ENCODE results near the gene QKI.

The QKI gene

GRCh38 chr6:163486821-163487220, 72.3 kb downstream of the QKI start:
- Histone ChIP-seq H3K79me2 (ENCODE audit: insufficient read depth, low read length) (no peaks in the 10 kb centered on the region), H3K4me1 (ENCODE audit: insufficient read depth, low read length, poor library complexity, severe bottlenecking) (no peaks in the 10 kb centered on the region), H3K36me3 (ENCODE audit: insufficient read depth, low read length) (no peaks in the 10 kb centered on the region), H2AFZ (ENCODE audit: low read length) (no peak overlapping the region), H3K27me3 (ENCODE audit: insufficient read depth, low read length, poor library complexity, severe bottlenecking) (no peaks in the 10 kb centered on the region), H3K4me3 (ENCODE audit: low read length, poor library complexity, severe bottlenecking) (no peak overlapping the region), H3K9me2 (replicated peaks; ENCODE audit: low read depth, low read length) (no peaks in the 10 kb centered on the region), H3K9me3 (ENCODE audit: insufficient read depth, low read depth, low read length) (no peaks in the 10 kb centered on the region), H4K20me1 (ENCODE audit: insufficient read depth, low read length, poor library complexity, severe bottlenecking) (no peaks in the 10 kb centered on the region), H3K9ac (ENCODE audit: low read depth, low read length, poor library complexity, severe bottlenecking) (no peak overlapping the region), H3K4me2 (ENCODE audit: low read depth, low read length, poor library complexity, severe bottlenecking) (no peak overlapping the region), H3F3A (ENCODE audit: low read depth) (no peaks in the 10 kb centered on the region)
- TF ChIP-seq, protein P1, sequence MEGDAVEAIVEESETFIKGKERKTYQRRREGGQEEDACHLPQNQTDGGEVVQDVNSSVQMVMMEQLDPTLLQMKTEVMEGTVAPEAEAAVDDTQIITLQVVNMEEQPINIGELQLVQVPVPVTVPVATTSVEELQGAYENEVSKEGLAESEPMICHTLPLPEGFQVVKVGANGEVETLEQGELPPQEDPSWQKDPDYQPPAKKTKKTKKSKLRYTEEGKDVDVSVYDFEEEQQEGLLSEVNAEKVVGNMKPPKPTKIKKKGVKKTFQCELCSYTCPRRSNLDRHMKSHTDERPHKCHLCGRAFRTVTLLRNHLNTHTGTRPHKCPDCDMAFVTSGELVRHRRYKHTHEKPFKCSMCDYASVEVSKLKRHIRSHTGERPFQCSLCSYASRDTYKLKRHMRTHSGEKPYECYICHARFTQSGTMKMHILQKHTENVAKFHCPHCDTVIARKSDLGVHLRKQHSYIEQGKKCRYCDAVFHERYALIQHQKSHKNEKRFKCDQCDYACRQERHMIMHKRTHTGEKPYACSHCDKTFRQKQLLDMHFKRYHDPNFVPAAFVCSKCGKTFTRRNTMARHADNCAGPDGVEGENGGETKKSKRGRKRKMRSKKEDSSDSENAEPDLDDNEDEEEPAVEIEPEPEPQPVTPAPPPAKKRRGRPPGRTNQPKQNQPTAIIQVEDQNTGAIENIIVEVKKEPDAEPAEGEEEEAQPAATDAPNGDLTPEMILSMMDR (conservative IDR thresholded peaks at IDR 0.05; ENCODE audit: low read length), result no peak
- TF ChIP-seq EZH2phosphoT487 (IDR thresholded peaks at IDR 0.05; ENCODE audit: borderline replicate concordance), result no peak

DNA sequence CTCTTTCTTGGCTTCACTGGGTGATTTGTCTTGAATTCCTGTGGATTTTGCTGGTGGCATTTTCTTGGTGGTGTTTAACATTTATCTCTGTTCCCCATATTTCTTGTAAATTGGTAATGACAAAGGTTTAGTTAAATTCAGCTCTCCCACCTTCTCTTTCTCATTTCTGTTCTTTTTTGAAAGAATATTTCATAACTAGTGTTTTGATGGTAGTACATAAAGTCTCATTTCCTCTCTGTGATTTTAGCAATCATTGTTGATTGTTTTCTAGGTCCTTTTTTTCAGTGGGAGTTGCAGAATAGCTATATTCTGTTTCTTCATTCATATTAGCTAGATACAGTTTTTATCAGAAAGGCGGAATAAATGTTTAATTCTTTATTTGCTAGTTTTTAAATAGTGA, 73.1 kb downstream of the QKI start:
- Histone ChIP-seq H3F3A (ENCODE audit: low read depth) (no peaks in the 10 kb centered on the region), H3K9me3 (ENCODE audit: insufficient read depth, low read depth, low read length) (no peaks in the 10 kb centered on the region), H4K20me1 (ENCODE audit: insufficient read depth, low read length, poor library complexity, severe bottlenecking) (no peaks in the 10 kb centered on the region), H3K4me1 (ENCODE audit: insufficient read depth, low read length, poor library complexity, severe bottlenecking) (no peaks in the 10 kb centered on the region), H3K79me2 (ENCODE audit: insufficient read depth, low read length) (no peaks in the 10 kb centered on the region), H3K36me3 (ENCODE audit: insufficient read depth, low read length) (no peaks in the 10 kb centered on the region), H3K4me2 (ENCODE audit: low read depth, low read length, poor library complexity, severe bottlenecking) (no peak overlapping the region), H3K9me2 (replicated peaks; ENCODE audit: low read depth, low read length) (no peaks in the 10 kb centered on the region), H3K27me3 (ENCODE audit: insufficient read depth, low read length, poor library complexity, severe bottlenecking) (no peaks in the 10 kb centered on the region), H3K4me3 (ENCODE audit: low read length, poor library complexity, severe bottlenecking) (no peak overlapping the region), H2AFZ (ENCODE audit: low read length) (no peak overlapping the region), H3K9ac (ENCODE audit: low read depth, low read length, poor library complexity, severe bottlenecking) (no peak overlapping the region)
- no peak for TF ChIP-seq EZH2phosphoT487 (IDR thresholded peaks at IDR 0.05; ENCODE audit: borderline replicate concordance)
- TF ChIP-seq, protein P1 (conservative IDR thresholded peaks at IDR 0.05; ENCODE audit: low read length), result no peak

DNA sequence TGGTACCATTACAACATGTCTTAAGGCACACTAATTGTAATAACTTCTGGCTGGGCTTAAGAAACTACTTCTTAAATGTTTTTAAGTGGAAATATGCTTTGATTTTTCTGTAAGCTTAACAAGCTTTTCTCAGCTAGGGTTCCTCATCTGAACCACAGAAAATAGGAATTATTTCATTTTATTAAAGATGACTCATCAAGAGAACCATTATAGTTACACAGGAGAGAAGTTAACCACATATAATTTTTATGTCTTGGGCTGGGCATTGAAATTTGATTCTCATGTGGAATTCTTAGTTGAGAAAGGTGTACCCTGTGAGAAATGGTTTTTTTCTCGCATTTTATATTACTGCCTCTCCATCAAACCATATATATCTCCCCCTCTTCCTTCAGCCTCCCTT, 75.1 kb downstream of the QKI start:
- Histone ChIP-seq H2AFZ (ENCODE audit: low read length) (no peak overlapping the region), H3F3A (ENCODE audit: low read depth) (no peaks in the 10 kb centered on the region), H3K36me3 (ENCODE audit: insufficient read depth, low read length) (no peaks in the 10 kb centered on the region), H3K4me3 (ENCODE audit: low read length, poor library complexity, severe bottlenecking) (no peak overlapping the region), H3K9me3 (ENCODE audit: insufficient read depth, low read depth, low read length) (no peaks in the 10 kb centered on the region), H3K27me3 (ENCODE audit: insufficient read depth, low read length, poor library complexity, severe bottlenecking) (no peaks in the 10 kb centered on the region), H3K9ac (ENCODE audit: low read depth, low read length, poor library complexity, severe bottlenecking) (no peak overlapping the region), H3K4me1 (ENCODE audit: insufficient read depth, low read length, poor library complexity, severe bottlenecking) (no peaks in the 10 kb centered on the region), H4K20me1 (ENCODE audit: insufficient read depth, low read length, poor library complexity, severe bottlenecking) (no peaks in the 10 kb centered on the region), H3K79me2 (ENCODE audit: insufficient read depth, low read length) (no peaks in the 10 kb centered on the region), H3K9me2 (replicated peaks; ENCODE audit: low read depth, low read length) (no peaks in the 10 kb centered on the region), H3K4me2 (ENCODE audit: low read depth, low read length, poor library complexity, severe bottlenecking) (no peak overlapping the region)
- TF ChIP-seq EZH2phosphoT487 (IDR thresholded peaks at IDR 0.05; ENCODE audit: borderline replicate concordance), result no peak
- TF ChIP-seq, protein P1 (conservative IDR thresholded peaks at IDR 0.05; ENCODE audit: low read length), result no peak
